NB4 (cell line): Measurements from ENCODE around the gene CLDN15.

Source experiments
- DNase-seq: peaks from one replicate; pipeline ENCODE4 v3.0.0; 2010; ENCODE audit warnings: low read depth
- H3K4me3 ChIP-seq: one replicate; pipeline ENCODE4 v1.5.1; 2011; ENCODE audit warnings: mild to moderate bottlenecking, low read depth, low read length, moderate library complexity
- CTCF ChIP-seq: IDR thresholded peaks from one replicate; pipeline ENCODE4 v1.5.1; 2012; ENCODE audit warnings: low read depth, low read length
- MAX ChIP-seq: IDR thresholded peaks from 2 replicates; pipeline ENCODE4 v1.6.1; 2011; ENCODE audit warnings: low read depth, low read length
- MYC ChIP-seq: IDR thresholded peaks from 2 replicates; pipeline ENCODE4 v1.6.1; 2011; ENCODE audit warnings: low read depth, low read length
- POLR2A ChIP-seq: IDR thresholded peaks from 2 replicates; pipeline ENCODE4 v1.6.1; 2011; ENCODE audit warnings: mild to moderate bottlenecking; ENCODE audit not compliant: insufficient read length; ENCODE audit errors: extremely low read depth

The CLDN15 gene

GRCh38 chr7:101235050-101235449, 2.6 kb downstream of the CLDN15 start:
- peak; percentile 62 for DNase-seq
- no peak overlapping the region for H3K4me3 ChIP-seq
- TF ChIP-seq POLR2A (no peak), CTCF (peak; percentile 64)

- no peak for DNase-seq
- TF ChIP-seq POLR2A = no peak
- TF ChIP-seq MYC = no peak
- no peak for TF ChIP-seq CTCF
- TF ChIP-seq MAX = no peak
- H3K4me3 ChIP-seq = no peak overlapping the region
Measured at GRCh38 chr7:101234636-101235035, 3.0 kb downstream of the CLDN15 start.

GRCh38 chr7:101233907-101234547, 3.6 kb downstream of the CLDN15 start:
- DNase-seq = no peak
- H3K4me3 ChIP-seq = no peak overlapping the region
- TF ChIP-seq CTCF (no peak), MAX (no peak), MYC (no peak)

GRCh38 chr7:101232141-101232850, 5.3 kb downstream of the CLDN15 start:
- DNase-seq = no peak
- no peak overlapping the region for H3K4me3 ChIP-seq
- no peak for TF ChIP-seq MYC
- TF ChIP-seq CTCF = no peak
- no peak for TF ChIP-seq POLR2A
- no peak for TF ChIP-seq MAX

GRCh38 chr7:101231644-101232043, 6.0 kb downstream of the CLDN15 start:
- H3K4me3 ChIP-seq = no peak overlapping the region
- DNase-seq = no peak
- TF ChIP-seq MYC (no peak), MAX (no peak), POLR2A (no peak), CTCF (no peak)

- H3K4me3 ChIP-seq = no peak overlapping the region
- no peak for DNase-seq
- TF ChIP-seq POLR2A (no peak), MYC (no peak), MAX (no peak), CTCF (no peak)
Measured at GRCh38 chr7:101226721-101227120, 10.9 kb downstream of the CLDN15 start.
